HG03571 (cell line): ENCODE results near the gene KREMEN2.

ENCODE experiments used
- ATAC-seq: cut with Tn5 transposase; IDR thresholded peaks from one replicate; pipeline ENCODE4 v1.9.1; 2021; ENCODE audit not compliant: unreplicated experiment

Gene KREMEN2

DNA sequence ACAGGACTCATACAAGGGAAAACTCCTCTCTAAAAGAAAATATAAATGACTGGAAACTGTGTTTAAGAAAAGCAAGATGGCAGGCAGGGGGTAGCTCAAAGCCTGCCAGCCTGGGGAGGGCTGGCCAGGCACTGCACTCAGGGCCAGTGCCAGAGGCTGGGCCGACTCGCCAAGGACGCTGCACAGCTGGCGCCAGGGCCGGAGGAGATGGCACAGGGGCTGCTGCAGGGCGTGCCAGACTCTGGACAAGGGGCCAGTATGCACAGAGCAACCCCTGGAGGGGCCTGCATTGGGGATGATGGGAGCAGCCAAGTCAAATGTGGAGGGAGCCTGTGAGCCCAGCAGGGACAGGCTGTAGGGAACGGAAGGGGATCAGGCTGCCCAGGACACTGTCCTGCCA lies 12.1 kb downstream of the KREMEN2 start:
- ATAC-seq = no peak

GRCh38 chr16:2976673-2977072 lies 12.6 kb downstream of the KREMEN2 start:
- ATAC-seq = no peak

DNA sequence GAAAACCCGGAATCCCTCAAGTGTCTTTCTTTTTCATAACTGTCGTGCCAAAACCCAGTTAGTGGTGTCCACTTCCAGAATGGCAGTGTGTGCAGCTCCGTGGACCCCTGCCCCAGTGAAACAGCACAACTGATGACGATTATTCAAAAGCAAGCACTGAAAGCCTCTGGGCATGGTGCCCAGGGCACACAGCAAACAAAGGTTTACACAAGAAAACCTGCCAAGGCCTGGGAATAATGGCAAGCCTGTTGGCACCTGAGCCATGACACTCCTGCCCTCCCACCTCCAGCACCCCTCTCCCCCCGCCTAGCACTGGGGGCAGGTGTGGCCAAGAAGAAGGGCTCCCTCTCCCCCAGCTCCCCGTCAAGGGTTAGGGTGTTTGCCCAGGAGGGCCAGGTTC lies 13.4 kb downstream of the KREMEN2 start:
- ATAC-seq = no peak

GRCh38 chr16:2979669-2980226 lies 15.7 kb downstream of the KREMEN2 start:
- ATAC-seq = no peak

- peak; percentile 68 for ATAC-seq
Observed at GRCh38 chr16:2980227-2981176, 16.4 kb downstream of the KREMEN2 start, which contains the start of gene PKMYT1. TSS of gene PKMYT1 (minus strand) at chr16:2980446. CDS start at chr16:2979657, 789 bp downstream.

GRCh38 chr16:2981177-2981898 lies 17.3 kb downstream of the KREMEN2 start:
- ATAC-seq = no peak

DNA sequence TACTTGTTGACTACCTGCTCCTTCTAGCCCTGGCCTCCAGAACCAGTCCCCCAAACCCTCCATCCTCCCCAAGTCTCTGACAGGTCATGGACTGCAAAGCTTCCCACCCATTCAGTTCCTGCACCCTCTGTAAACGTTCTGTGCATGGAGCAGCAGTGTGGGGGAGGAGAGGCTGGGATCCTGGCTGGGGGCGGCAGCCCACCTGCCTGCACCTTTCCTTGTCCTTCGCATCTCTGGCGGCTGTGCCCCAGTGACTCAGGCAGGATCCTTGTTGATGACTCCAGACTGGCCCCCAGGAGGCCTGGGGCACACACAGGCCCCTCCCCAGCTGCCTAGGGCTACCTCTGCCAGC lies 17.8 kb downstream of the KREMEN2 start:
- ATAC-seq = no peak

GRCh38 chr16:2982402-2982801 lies 18.3 kb downstream of the KREMEN2 start:
- ATAC-seq = no peak

DNA sequence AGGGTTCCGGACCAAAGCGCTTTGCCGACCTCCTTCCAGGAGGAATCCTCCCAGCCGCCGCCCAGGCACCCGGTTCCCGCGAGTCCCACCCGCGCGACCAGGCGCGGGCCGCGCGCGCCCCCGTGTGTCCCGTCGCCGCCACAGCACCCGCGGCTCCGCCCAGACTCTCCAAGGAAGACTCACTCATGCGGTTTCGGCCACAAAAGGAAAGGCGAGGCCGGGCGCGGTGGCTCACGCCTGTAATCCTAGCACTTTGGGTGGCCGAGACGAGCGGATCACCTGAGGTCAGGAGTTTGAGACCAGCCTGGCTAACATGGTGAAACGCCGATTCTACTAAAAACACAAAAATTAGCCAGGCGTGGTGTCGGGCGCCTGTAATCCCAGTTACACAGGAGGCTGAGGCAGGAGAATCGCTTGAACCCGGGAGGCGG lies 19.6 kb downstream of the KREMEN2 start:
- ATAC-seq = no peak

- ATAC-seq = no peak
Observed at GRCh38 chr16:2985462-2985861, 21.4 kb downstream of the KREMEN2 start.

- ATAC-seq = no peak
Observed at GRCh38 chr16:2985893-2986355, 21.8 kb downstream of the KREMEN2 start.

GRCh38 chr16:2986623-2987188 lies 22.6 kb downstream of the KREMEN2 start:
- no peak for ATAC-seq

GRCh38 chr16:2987286-2987685 lies 23.2 kb downstream of the KREMEN2 start:
- ATAC-seq = no peak

- no peak for ATAC-seq
Observed at GRCh38 chr16:2987833-2988232, 23.8 kb downstream of the KREMEN2 start.

DNA sequence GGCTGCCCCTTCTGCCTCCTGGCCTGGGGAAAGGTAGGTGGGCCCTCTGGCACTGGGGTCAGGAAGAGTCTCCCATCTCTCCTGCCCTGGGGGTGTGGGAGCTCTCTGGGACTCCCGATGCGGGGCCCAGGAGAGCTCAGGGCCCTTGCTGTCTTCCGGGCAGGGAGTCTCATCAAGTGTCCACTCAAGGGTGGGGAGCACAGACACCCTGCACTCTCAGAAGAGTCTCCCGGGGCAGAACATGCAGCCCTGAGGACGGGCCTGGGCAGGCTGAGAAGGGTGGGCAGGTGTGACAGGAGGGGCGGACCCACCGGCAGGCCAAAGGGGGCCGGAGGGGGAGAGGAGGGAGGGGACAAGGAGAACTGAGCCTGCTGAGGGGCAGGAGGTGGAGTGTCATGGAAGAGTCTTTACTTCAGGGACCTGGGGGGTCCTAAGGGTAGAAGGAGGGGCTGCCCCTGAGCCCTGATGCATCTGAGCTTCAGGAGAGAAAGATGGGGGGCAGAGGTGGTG lies 24.6 kb downstream of the KREMEN2 start:
- ATAC-seq = no peak

DNA sequence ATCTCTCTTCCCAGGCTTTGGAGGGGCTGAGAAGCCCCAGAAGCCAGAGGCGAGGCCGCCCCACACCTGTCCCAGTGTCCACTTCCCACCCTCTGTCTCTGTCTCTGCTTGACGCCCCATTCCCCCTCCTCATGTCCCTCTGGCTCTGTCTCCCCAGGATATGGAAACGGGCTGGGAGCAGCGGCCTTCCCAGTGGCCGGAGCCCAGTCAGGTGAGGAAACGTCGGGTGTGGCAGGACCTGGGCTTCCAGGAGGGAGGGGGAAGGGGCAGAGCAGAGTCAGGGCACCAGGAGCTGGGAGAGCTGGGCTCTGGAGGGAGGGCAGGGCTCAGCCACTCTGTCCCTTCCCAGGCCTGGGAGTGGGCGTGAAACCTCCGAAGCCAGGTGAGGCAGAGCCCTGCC lies 26.8 kb downstream of the KREMEN2 start:
- ATAC-seq = no peak

DNA sequence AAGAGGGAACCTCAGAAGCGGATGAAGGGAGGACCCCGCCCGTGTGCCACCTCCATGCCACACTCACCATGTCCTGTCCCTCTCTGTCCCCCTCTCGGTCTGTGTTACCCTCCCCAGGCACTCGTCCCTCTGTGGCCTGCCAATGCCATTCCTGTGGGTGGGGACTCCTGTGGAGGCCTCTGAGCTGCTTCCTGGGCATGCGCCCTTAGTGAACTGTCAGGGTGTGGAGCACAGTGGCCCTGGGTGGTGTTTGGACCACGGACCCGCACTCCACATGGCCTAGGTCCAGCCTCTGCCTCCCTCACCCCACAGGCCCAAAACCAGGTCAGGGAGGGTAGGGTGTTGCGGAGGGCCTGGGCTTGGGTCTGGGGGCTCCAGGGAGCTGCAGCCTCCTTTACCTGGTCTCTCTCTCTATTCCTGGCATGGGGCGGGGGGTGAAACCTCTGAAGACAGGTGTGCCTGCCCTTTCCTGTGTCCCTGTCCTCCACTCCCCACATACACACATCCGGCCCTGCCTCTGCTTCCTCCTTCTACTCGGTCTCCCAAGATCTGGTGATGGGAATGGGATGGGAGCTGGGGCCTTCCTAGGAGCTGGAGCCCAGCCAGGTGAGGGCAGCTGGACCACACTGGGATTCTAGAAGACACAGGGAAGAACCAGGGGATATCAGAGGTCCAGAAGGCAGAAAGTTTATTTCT lies 27.6 kb downstream of the KREMEN2 start:
- ATAC-seq = no peak

DNA sequence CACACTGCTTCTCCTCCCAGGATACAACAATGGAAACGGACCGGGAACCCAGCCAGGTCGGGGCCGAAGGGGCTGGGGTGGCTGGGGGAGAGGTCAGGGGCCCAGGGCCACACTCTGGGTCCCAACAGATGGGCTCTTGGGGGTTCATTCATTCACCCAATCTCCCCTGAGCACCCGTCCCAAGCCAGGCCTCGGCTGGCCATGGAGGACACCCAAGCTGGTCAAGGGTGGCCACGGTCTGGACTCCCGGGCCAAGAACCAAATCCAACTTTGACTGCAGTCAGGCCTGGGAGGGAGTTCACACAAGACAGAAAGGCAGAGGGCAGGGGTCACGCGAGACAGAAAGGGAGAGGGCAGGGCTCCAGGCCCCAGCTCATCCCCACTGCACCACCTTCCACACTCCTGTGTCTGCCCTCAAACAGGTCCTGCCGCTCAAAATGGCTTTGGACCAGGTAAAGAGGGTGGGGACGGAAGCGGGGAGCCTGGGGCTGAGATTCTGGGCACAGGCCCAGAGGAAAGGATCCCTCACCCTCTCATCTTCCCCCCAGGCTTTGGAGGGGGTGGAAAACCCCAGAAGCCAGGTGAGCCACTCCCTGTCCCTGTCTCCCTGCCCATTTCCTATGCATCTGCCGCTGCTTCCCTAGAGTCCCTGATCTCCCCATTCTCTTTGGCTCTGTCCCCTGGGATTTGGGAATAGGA lies 28.5 kb downstream of the KREMEN2 start:
- ATAC-seq = no peak

DNA sequence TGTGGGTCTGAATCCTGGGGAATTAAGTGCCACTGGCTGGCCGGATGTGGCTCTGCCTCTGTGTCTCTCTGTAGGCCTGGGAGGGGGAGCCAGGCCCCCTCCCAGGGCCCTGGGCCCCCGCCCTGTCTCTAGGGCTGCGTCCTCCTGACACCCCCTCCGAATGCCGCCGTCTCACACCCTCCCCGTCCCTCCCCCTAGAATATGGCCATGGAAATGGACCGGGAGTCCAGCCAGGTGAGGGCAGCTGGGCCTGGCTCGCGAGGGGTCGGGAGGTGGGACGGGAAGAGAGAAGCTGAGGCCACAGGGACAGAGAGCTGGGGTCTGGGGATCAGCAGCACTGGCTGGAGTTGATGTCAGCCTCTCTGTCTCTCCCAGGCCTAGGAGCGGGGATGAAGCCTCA lies 32.2 kb downstream of the KREMEN2 start:
- no peak for ATAC-seq

- ATAC-seq = no peak
Observed at GRCh38 chr16:2999929-3000328, 35.9 kb downstream of the KREMEN2 start.
